Subcutaneous abdominal adipose tissue (tissue), 5 donors: ENCODE data around the gene ULBP1.
"Not testable (repeated sequence)": the region's sequence is repeated elsewhere in the genome, so short reads cannot be mapped to it uniquely, and the experiment has no call there.

ENCODE experiments used
- H3K27ac ChIP-seq: one replicate; pipeline ENCODE4 v1.7.0; 2013; ENCODE audit warnings: low read depth, mild to moderate bottlenecking, inconsistent platforms, low read length, moderate library complexity
- H3K27me3 ChIP-seq, 5 donors: one replicate each; pipeline ENCODE4 v1.7.0; 2013; ENCODE audit warnings: low read length in 5 of 5, inconsistent platforms in 1 of 5; ENCODE audit not compliant: control insufficient read depth in 5 of 5, insufficient read depth in 4 of 5
- H3K36me3 ChIP-seq, 5 donors: one replicate each; pipeline ENCODE4 v1.7.0; 2013; ENCODE audit warnings: low read length in 5 of 5; ENCODE audit not compliant: control insufficient read depth in 5 of 5, insufficient read depth in 5 of 5
- H3K4me1 ChIP-seq, 5 donors: one replicate each; pipeline ENCODE4 v1.7.0; 2013; ENCODE audit warnings: low read length in 5 of 5, mild to moderate bottlenecking in 3 of 5, moderate library complexity in 1 of 5; ENCODE audit not compliant: control insufficient read depth in 5 of 5, insufficient read depth in 5 of 5
- H3K4me3 ChIP-seq, 5 donors: one replicate each; pipeline ENCODE4 v1.7.0; 2013; ENCODE audit warnings: low read length in 5 of 5, low read depth in 1 of 5
- H3K9ac ChIP-seq, 5 donors: one replicate each; pipeline ENCODE4 v1.7.0; 2013; ENCODE audit warnings: low read length in 5 of 5, mild to moderate bottlenecking in 4 of 5, moderate library complexity in 3 of 5
- H3K9me3 ChIP-seq, 5 donors: one replicate each; pipeline ENCODE4 v1.7.0; 2013; ENCODE audit warnings: low read length in 5 of 5; ENCODE audit not compliant: control insufficient read depth in 5 of 5
- donor health status: healthy.
- donor health status: healthy.
- donor health status: healthy.
- donor health status: healthy.
- donor health status: healthy.

ULBP1 gene

GRCh38 chr6:149950423-149950822 lies 13.3 kb upstream of the ULBP1 start:
- peaks cover 13 to 45% (median 15%) of the 10 kb centered on the region in 5 donors for H3K27me3 ChIP-seq
- H3K4me1 ChIP-seq: peaks cover 0 to 4% (median 0%) of the 10 kb centered on the region in 5 donors
- no peaks in the 10 kb centered on the region for H3K36me3 ChIP-seq
- no peak overlapping the region for H3K27ac ChIP-seq
- no peak overlapping the region for H3K9ac ChIP-seq
- no peaks in the 10 kb centered on the region for H3K9me3 ChIP-seq
- H3K4me3 ChIP-seq: no peak overlapping the region

GRCh38 chr6:149951096-149951495 lies 12.6 kb upstream of the ULBP1 start:
- no peaks in the 10 kb centered on the region for H3K36me3 ChIP-seq
- no peak overlapping the region for H3K27ac ChIP-seq
- peaks cover 13 to 52% (median 22%) of the 10 kb centered on the region in 5 donors for H3K27me3 ChIP-seq
- H3K4me1 ChIP-seq: peaks cover 0 to 4% (median 0%) of the 10 kb centered on the region in 5 donors
- H3K4me3 ChIP-seq: no peak overlapping the region
- H3K9me3 ChIP-seq: no peaks in the 10 kb centered on the region
- no peak overlapping the region for H3K9ac ChIP-seq

- Histone ChIP-seq H3K9ac (no peak overlapping the region), H3K27ac (no peak overlapping the region), H3K4me3 (no peak overlapping the region), H3K36me3 (no peaks in the 10 kb centered on the region), H3K4me1 (peaks cover 0 to 4% (median 0%) of the 10 kb centered on the region in 5 donors), H3K27me3 (peaks cover 13 to 53% (median 23%) of the 10 kb centered on the region in 5 donors), H3K9me3 (no peaks in the 10 kb centered on the region)
These were observed 12.1 kb upstream of the ULBP1 start for GRCh38 chr6:149951626-149952025.

- not testable (repeated sequence) for H3K4me3 ChIP-seq, H3K4me1 ChIP-seq, H3K9me3 ChIP-seq, H3K9ac ChIP-seq, H3K27ac ChIP-seq, H3K36me3 ChIP-seq
- peaks cover 7 to 56% (median 23%) of the 10 kb centered on the region in 5 donors for H3K27me3 ChIP-seq
These were observed 10.4 kb upstream of the ULBP1 start for GRCh38 chr6:149953390-149953789.

GRCh38 chr6:149953934-149954327 lies 9.8 kb upstream of the ULBP1 start:
- not testable (repeated sequence) for H3K9ac ChIP-seq, H3K4me1 ChIP-seq, H3K4me3 ChIP-seq, H3K9me3 ChIP-seq, H3K36me3 ChIP-seq, H3K27ac ChIP-seq
- H3K27me3 ChIP-seq: peaks cover 7 to 57% (median 24%) of the 10 kb centered on the region in 5 donors

- peaks cover 7 to 58% (median 26%) of the 10 kb centered on the region in 5 donors for H3K27me3 ChIP-seq
- H3K9me3 ChIP-seq, H3K9ac ChIP-seq, H3K4me3 ChIP-seq, H3K36me3 ChIP-seq, H3K27ac ChIP-seq, H3K4me1 ChIP-seq: not testable (repeated sequence)
These were observed 9.3 kb upstream of the ULBP1 start for GRCh38 chr6:149954328-149954983.

GRCh38 chr6:149954984-149955653 lies 8.6 kb upstream of the ULBP1 start:
- not testable (repeated sequence) for H3K36me3 ChIP-seq, H3K4me3 ChIP-seq, H3K4me1 ChIP-seq, H3K9ac ChIP-seq, H3K27ac ChIP-seq, H3K9me3 ChIP-seq
- H3K27me3 ChIP-seq: peaks cover 7 to 56% (median 26%) of the 10 kb centered on the region in 5 donors

- H3K4me1 ChIP-seq, H3K9me3 ChIP-seq, H3K4me3 ChIP-seq, H3K36me3 ChIP-seq, H3K27ac ChIP-seq, H3K9ac ChIP-seq: not testable (repeated sequence)
- peaks cover 8 to 55% (median 27%) of the 10 kb centered on the region in 5 donors for H3K27me3 ChIP-seq
These were observed 8.0 kb upstream of the ULBP1 start for GRCh38 chr6:149955654-149956317.

GRCh38 chr6:149958124-149958523 lies 5.6 kb upstream of the ULBP1 start:
- peaks cover 15 to 49% (median 34%) of the 10 kb centered on the region in 5 donors for H3K27me3 ChIP-seq
- H3K4me3 ChIP-seq, H3K27ac ChIP-seq, H3K9me3 ChIP-seq, H3K9ac ChIP-seq, H3K4me1 ChIP-seq, H3K36me3 ChIP-seq: not testable (repeated sequence)

GRCh38 chr6:149959806-149960205 lies 3.9 kb upstream of the ULBP1 start:
- H3K27me3 ChIP-seq: peaks cover 24 to 52% (median 46%) of the 10 kb centered on the region in 5 donors

More at GRCh38 chr6:149959806-149960205, 3.9 kb upstream of the ULBP1 start:
- H3K4me1 ChIP-seq: peaks cover 4 to 20% (median 18%) of the 10 kb centered on the region in 5 donors
- H3K27ac ChIP-seq, H3K9ac ChIP-seq, H3K36me3 ChIP-seq, H3K4me3 ChIP-seq, H3K9me3 ChIP-seq: not testable (repeated sequence)
